ENCODE results near the gene FBXO2.

FBXO2 gene

GRCh38 chr1:11693024-11693590, 38.9 kb upstream of the FBXO2 start:
- Histone ChIP-seq H3K4me1 (ENCODE audit: insufficient read depth, low read length) (peaks cover 15% of the 10 kb centered on the region; the same call in 1 of the 2 replicates), H3K9ac (ENCODE audit: low read depth, low read length) (peak overlapping the region; percentile 97; the same call in 1 of the 2 replicates), H3K4me3 (ENCODE audit: low read length) (peak overlapping the region; percentile 88; the same call in 1 of the 2 replicates), H3K27ac (ENCODE audit: low read length) (no peak overlapping the region), H3K9me3 (ENCODE audit: insufficient read depth, low read depth, low read length) (no peaks in the 10 kb centered on the region), H3K27me3 (ENCODE audit: insufficient read depth, low read length) (peaks cover 15% of the 10 kb centered on the region; the same call in 1 of the 2 replicates), H3K36me3 (ENCODE audit: insufficient read depth, low read depth, low read length) (no peaks in the 10 kb centered on the region)

DNA sequence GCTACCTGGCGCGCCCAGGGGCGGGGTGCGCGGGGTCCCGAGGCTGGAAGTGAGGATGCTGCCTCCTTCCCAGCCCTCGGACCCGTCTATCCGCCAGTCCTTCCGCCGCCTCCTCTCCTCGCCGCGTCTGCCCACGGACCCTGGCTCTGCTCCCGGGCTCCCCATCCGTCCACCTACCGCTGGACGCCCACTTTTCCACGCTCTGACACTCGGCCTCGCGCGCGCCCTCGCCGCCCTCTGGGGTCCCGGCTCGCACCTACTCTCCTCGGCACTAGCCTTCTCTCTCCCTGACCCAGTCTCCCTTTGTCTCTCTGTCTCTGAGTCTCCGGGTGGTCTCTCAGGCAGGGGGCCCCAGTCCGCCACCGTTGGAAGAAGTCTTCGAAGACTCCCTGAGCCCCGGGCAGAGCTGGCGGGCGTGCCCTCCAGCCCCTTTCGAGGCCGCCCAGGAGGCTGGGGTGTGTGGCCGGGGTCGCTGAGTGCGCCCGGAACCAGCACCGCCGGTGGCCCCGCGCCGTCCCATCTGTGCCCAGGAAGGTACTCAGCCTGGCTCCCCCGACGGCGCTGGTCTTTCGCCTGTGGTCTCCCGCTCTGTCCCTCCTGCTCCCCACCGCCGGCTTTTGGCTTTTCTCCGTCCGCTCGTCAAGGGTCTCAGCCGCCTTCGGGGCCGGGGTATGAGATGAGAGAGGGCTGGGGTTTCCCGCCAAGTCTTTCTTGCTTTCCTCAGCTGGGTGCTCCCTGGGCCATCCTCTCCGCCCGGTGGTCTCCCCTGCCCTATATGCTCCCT, 37.9 kb upstream of the FBXO2 start:
- Histone ChIP-seq H3K36me3 (ENCODE audit: insufficient read depth, low read depth, low read length) (0 out of 2 replicates have a peak, but pooled peaks cover 6% of the 10 kb centered on the region), H3K9me3 (ENCODE audit: insufficient read depth, low read depth, low read length) (no peaks in the 10 kb centered on the region), H3K4me1 (ENCODE audit: insufficient read depth, low read length) (peaks cover 15% of the 10 kb centered on the region; the same call in 1 of the 2 replicates), H3K9ac (ENCODE audit: low read depth, low read length) (peak overlapping the region; percentile 97; the same call in 1 of the 2 replicates), H3K4me3 (ENCODE audit: low read length) (peak overlapping the region; percentile 88), H3K27me3 (ENCODE audit: insufficient read depth, low read length) (peaks cover 15% of the 10 kb centered on the region; the same call in 1 of the 2 replicates), H3K27ac (ENCODE audit: low read length) (peak overlapping the region; percentile 39)

DNA sequence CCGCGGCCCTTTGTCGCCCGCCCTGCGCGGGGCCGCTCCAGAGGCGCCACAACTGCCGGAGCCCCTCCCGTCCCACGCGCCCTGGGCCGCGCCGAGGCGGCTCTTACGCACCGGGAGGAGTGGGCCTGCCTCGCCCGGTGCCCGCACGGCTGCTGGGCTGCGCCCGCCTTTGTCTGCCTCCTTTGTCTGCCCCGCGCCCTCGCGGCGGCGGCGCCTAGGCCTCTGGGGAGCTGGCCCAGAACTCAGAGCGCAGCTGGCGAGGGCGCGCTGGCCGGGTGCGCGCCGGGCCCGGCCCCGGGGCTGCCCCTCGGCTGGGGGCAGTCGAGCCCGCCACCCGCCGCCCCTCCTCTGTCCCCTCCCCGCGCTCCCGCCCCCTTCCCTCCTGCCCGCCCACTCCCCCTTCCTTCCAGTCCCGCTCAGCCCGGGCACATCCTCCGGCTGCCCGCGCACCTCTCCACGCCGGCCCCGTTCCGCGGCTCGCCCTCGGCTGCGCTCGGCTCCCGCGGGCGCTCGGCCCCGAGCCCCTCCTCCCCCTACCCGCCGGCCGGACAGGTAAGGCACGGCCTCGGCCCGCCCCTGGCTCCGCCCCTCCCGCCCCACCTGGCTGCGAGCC, 37.2 kb upstream of the FBXO2 start, which contains the start of gene DRAXIN:
TSS of gene DRAXIN (plus strand) at position 409 of the 613 bp plus-strand sequence. CDS start 14,549 bp downstream, outside the sequence.
- Histone ChIP-seq H3K9me3 (ENCODE audit: insufficient read depth, low read depth, low read length) (no peaks in the 10 kb centered on the region), H3K36me3 (ENCODE audit: insufficient read depth, low read depth, low read length) (peaks cover 8% of the 10 kb centered on the region; the same call in 1 of the 2 replicates), H3K27ac (ENCODE audit: low read length) (peak within 1 kb of the TSS; percentile 72), H3K4me3 (ENCODE audit: low read length) (peak within 1 kb of the TSS; percentile 88), H3K4me1 (ENCODE audit: insufficient read depth, low read length) (peaks cover 15% of the 10 kb centered on the region; the same call in 1 of the 2 replicates), H3K27me3 (ENCODE audit: insufficient read depth, low read length) (peaks cover 15% of the 10 kb centered on the region; the same call in 1 of the 2 replicates), H3K9ac (ENCODE audit: low read depth, low read length) (peak within 1 kb of the TSS; percentile 97)

- H3K27me3 ChIP-seq (ENCODE audit: insufficient read depth, low read length) = peaks cover 15% of the 10 kb centered on the region; the same call in 1 of the 2 replicates
- no peaks in the 10 kb centered on the region for H3K9me3 ChIP-seq (ENCODE audit: insufficient read depth, low read depth, low read length)
- H3K9ac ChIP-seq (ENCODE audit: low read depth, low read length) = peak overlapping the region; percentile 97
- H3K27ac ChIP-seq (ENCODE audit: low read length) = peak overlapping the region; percentile 72
- H3K36me3 ChIP-seq (ENCODE audit: insufficient read depth, low read depth, low read length) = peaks cover 15% of the 10 kb centered on the region; the same call in 1 of the 2 replicates
- peak overlapping the region; percentile 88 for H3K4me3 ChIP-seq (ENCODE audit: low read length)
- H3K4me1 ChIP-seq (ENCODE audit: insufficient read depth, low read length) = peaks cover 21% of the 10 kb centered on the region; the same call in 1 of the 2 replicates
Observed at GRCh38 chr1:11690397-11691301, 36.4 kb upstream of the FBXO2 start.

GRCh38 chr1:11688506-11688905, 34.3 kb upstream of the FBXO2 start:
- Histone ChIP-seq H3K27ac (ENCODE audit: low read length) (peak overlapping the region; percentile 73), H3K27me3 (ENCODE audit: insufficient read depth, low read length) (peaks cover 15% of the 10 kb centered on the region; the same call in 1 of the 2 replicates), H3K9ac (ENCODE audit: low read depth, low read length) (peak overlapping the region; percentile 97; the same call in 1 of the 2 replicates), H3K36me3 (ENCODE audit: insufficient read depth, low read depth, low read length) (peaks cover 15% of the 10 kb centered on the region; the same call in 1 of the 2 replicates), H3K9me3 (ENCODE audit: insufficient read depth, low read depth, low read length) (no peaks in the 10 kb centered on the region), H3K4me1 (ENCODE audit: insufficient read depth, low read length) (peaks cover 33% of the 10 kb centered on the region), H3K4me3 (ENCODE audit: low read length) (peak overlapping the region; percentile 88; the same call in 1 of the 2 replicates)

DNA sequence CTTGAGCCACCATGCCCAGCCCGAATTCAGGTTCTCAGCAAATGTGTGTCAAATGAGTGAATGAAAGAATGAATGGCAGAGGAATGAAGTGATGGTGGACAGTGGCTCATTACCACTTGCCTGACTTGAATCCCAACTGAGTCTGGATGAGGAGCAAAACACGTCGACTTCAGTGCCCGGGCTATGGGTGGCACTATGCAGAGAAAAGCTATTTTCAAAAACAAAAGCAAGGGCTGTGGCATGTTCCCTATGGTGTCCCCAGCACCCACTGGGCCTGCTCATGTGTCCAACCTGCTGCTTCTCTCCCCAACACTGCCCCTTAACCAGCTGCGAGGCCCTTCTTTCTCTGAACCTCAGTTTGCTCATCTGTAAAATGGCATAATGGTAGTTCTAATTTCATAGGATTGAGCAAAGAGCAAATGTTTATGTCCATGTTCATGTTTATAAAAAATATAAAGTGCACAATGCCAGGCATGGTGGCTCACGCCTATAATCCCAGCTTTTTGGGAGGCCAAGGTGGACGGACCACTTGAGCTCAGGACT, 31.1 kb upstream of the FBXO2 start:
- H3K4me3 ChIP-seq (ENCODE audit: low read length) = no peak overlapping the region
- H3K27ac ChIP-seq (ENCODE audit: low read length) = no peak overlapping the region
- H3K9ac ChIP-seq (ENCODE audit: low read depth, low read length) = peak overlapping the region; percentile 37; the same call in 1 of the 2 replicates
- peaks cover 15% of the 10 kb centered on the region; the same call in 1 of the 2 replicates for H3K36me3 ChIP-seq (ENCODE audit: insufficient read depth, low read depth, low read length)
- no peaks in the 10 kb centered on the region for H3K9me3 ChIP-seq (ENCODE audit: insufficient read depth, low read depth, low read length)
- H3K27me3 ChIP-seq (ENCODE audit: insufficient read depth, low read length) = no peaks in the 10 kb centered on the region
- H3K4me1 ChIP-seq (ENCODE audit: insufficient read depth, low read length) = peaks cover 42% of the 10 kb centered on the region

DNA sequence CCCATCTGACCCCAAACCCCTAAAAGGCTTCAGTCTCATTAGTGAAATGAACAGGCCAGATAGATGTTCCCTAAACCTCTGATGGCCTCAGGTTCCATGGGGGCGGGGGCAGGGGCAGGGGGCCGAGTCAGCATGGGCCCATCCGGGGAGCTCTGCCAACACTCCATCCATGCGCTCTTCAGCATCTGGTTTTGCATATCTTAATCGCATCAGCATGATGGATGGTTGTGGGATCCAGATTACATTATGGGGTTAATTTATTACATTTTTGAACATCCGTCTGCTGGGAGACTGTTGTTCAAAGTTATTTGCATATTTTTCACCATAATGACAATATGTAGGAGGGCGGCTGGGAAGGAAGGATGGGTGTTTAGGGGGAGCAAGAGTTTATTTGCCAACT, 29.8 kb upstream of the FBXO2 start:
- Histone ChIP-seq H3K4me3 (ENCODE audit: low read length) (no peak overlapping the region), H3K36me3 (ENCODE audit: insufficient read depth, low read depth, low read length) (peaks cover 22% of the 10 kb centered on the region), H3K9me3 (ENCODE audit: insufficient read depth, low read depth, low read length) (no peaks in the 10 kb centered on the region), H3K27me3 (ENCODE audit: insufficient read depth, low read length) (no peaks in the 10 kb centered on the region), H3K9ac (ENCODE audit: low read depth, low read length) (peak overlapping the region; percentile 37; the same call in 1 of the 2 replicates), H3K4me1 (ENCODE audit: insufficient read depth, low read length) (peaks cover 41% of the 10 kb centered on the region), H3K27ac (ENCODE audit: low read length) (no peak overlapping the region)

DNA sequence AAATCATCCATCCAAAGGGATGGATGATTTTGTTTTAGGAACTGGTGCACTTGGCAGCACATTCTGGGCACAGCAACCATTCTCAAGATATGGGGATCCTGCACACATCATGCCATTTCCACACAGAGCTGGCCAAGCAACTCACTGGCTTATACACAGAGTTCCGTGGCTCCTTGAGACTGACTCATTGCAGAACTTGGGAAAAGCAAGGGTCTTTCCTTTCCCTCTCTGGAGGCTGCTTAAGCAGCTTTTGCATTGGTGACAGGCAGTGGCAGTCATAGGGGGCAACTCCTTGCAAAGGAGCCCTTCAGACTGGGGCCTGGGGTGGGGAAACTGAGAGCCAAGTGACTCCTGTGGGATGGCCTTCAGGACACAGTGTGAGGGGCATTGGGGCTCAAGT, 28.6 kb upstream of the FBXO2 start:
- Histone ChIP-seq H3K27ac (ENCODE audit: low read length) (peak overlapping the region; percentile 72), H3K9me3 (ENCODE audit: insufficient read depth, low read depth, low read length) (no peaks in the 10 kb centered on the region), H3K27me3 (ENCODE audit: insufficient read depth, low read length) (no peaks in the 10 kb centered on the region), H3K36me3 (ENCODE audit: insufficient read depth, low read depth, low read length) (peaks cover 33% of the 10 kb centered on the region), H3K9ac (ENCODE audit: low read depth, low read length) (peak overlapping the region; percentile 54), H3K4me1 (ENCODE audit: insufficient read depth, low read length) (peaks cover 36% of the 10 kb centered on the region), H3K4me3 (ENCODE audit: low read length) (peak overlapping the region; percentile 96)

- Histone ChIP-seq H3K27ac (ENCODE audit: low read length) (peak overlapping the region; percentile 95), H3K36me3 (ENCODE audit: insufficient read depth, low read depth, low read length) (peaks cover 33% of the 10 kb centered on the region), H3K9ac (ENCODE audit: low read depth, low read length) (peak overlapping the region; percentile 97), H3K4me1 (ENCODE audit: insufficient read depth, low read length) (peaks cover 36% of the 10 kb centered on the region), H3K27me3 (ENCODE audit: insufficient read depth, low read length) (no peaks in the 10 kb centered on the region), H3K4me3 (ENCODE audit: low read length) (peak overlapping the region; percentile 96), H3K9me3 (ENCODE audit: insufficient read depth, low read depth, low read length) (no peaks in the 10 kb centered on the region)
Observed at GRCh38 chr1:11682287-11682771, 28.1 kb upstream of the FBXO2 start.

DNA sequence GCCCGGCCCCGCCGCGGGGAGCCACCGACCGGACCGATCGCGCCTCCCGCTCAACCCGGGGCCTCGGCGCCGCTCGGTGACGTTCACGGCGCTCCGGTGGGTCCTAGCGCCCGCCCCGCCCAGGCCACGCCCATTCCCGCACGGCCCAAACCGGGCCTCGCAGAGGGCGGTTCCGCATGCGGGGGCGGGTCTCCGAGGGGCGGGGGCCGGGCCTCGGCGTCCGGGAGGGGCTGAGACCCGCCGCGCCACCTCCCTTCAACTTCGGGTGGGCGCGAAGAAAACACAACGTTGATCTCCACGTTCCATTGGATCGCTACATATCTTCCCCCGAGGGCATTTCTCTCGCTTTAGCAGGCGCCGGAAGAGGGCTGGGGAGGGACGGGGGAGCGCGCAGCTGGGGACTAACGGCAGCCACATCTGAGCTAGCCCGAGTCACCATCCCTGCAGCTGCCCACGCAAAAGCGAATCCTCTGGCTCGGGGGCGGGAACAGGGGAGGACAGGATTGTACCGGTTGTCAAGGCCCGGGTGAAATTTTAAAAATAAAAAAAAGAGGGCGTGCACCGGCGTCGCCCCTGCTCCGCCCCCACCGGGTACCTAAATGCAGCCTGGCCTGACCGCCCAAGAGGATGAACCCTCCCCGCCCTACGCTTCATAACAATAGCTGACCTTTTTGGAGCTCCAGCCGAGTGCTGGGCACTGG, 27.0 kb upstream of the FBXO2 start, which contains the start of gene MAD2L2:
TSS of gene MAD2L2 (minus strand) at position 78 of the 701 bp plus-strand sequence. CDS start 547 bp downstream, outside the sequence.
- H3K36me3 ChIP-seq (ENCODE audit: insufficient read depth, low read depth, low read length) = peaks cover 40% of the 10 kb centered on the region
- peaks cover 35% of the 10 kb centered on the region for H3K4me1 ChIP-seq (ENCODE audit: insufficient read depth, low read length)

More for the DNA sequence above, 27.0 kb upstream of the FBXO2 start, which contains the start of gene MAD2L2:
- H3K27ac ChIP-seq (ENCODE audit: low read length) = peak within 1 kb of the TSS; percentile 99
- H3K27me3 ChIP-seq (ENCODE audit: insufficient read depth, low read length) = no peaks in the 10 kb centered on the region
- no peaks in the 10 kb centered on the region for H3K9me3 ChIP-seq (ENCODE audit: insufficient read depth, low read depth, low read length)
- H3K9ac ChIP-seq (ENCODE audit: low read depth, low read length) = peak within 1 kb of the TSS; percentile 97
- peak within 1 kb of the TSS; percentile 96 for H3K4me3 ChIP-seq (ENCODE audit: low read length)
